Stimulated activated CD8-positive, alpha-beta memory T cell treated with anti-CD3 and anti-CD28 coated beads, Interleukin-15, amount 100 ng/mL, for 24 hours (primary cell): ENCODE results near the gene CISH.

Experiments used
- DNase-seq: peaks from one replicate; pipeline ENCODE4 v3.0.0-alpha.2; 2020; ENCODE audit warnings: low read depth

The CISH gene

GRCh38 chr3:50637011-50637410 is 25.4 kb upstream of the CISH start:
- no peak for DNase-seq

DNA sequence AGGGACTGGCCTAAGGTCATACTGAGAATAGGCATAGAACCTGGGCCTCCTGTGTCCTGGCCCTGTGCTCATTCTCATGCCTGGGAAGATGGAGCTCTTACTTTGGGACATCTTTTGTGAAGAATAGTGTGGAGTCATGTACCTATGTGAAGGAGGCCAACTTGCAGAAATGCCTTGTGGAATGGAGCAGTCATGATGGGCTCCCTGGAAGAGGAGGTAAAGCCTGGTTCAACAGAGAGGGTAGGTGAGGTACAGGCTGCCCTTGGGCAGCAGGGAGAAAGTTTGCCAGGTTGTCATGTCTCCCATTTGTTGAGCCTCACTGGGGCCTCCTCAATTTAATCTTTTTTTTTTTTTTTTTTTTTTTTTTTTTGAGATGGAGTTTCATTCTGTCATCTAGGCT is 23.5 kb upstream of the CISH start:
- DNase-seq = no peak

DNA sequence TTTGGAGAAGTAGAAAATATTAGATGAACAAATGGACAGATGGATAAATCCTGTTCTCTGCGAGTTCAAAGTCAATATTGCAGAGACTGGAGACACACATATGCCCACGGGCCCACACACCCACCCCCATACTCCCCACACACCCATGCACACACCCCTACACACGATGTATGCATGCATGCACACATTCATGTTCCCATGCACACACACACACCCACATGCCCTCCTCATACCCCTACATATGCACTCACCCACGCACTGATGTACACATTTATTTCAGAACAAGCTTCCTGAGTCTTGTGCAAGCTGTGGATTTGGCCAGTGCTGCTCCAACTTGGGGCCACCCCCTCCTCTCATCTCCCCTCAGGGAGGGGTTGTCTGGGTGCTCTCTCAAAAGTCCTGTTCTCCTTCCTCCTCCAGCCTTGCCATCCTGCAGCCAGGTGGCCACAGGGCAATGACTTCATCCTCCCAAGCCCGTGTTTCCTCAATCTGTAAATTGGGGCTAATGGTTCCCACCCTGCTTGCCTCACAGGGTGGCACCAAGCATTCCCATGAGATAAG is 21.7 kb upstream of the CISH start:
- no peak for DNase-seq

DNA sequence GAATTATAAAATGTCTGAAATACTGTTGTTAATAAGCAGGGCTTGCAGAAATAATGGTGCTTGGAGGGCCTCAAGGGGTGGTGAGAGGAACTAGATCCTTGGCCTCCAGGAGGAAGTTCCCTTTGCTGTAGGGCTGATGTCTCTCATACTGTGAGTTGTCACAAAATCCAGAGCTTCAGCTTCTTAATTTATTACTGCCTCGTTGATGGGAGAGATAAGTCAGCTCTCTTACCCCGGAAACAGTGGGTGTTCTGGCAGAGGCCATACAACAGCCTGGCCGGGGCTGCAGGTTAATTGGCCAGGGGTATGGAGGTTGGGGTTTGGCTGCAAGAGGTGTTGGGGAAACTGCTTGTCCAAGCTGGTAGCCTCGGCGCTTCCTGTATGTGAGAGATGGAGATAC is 20.9 kb upstream of the CISH start:
- DNase-seq = no peak

GRCh38 chr3:50630877-50631276 is 19.3 kb upstream of the CISH start:
- no peak for DNase-seq

DNA sequence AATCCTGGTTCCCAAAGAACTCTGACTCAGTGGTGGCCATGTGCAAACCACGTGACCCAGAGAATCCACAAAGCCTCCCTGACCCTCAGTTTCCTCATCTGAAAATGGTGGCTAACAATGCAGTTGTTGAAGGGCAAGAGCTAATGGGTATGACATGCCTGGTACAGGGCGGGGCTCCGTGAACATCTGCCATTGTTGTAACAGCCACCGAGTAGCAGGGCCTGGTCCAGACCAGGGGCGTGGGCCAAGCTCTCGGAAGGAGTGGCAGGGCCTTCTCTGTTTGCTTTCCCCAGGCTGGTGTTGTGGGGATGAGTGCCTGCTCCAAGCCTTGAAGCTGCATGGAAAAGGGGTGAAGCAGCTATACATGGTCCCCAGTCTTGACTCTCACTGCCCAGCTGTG is 18.8 kb upstream of the CISH start:
- DNase-seq = no peak

DNA sequence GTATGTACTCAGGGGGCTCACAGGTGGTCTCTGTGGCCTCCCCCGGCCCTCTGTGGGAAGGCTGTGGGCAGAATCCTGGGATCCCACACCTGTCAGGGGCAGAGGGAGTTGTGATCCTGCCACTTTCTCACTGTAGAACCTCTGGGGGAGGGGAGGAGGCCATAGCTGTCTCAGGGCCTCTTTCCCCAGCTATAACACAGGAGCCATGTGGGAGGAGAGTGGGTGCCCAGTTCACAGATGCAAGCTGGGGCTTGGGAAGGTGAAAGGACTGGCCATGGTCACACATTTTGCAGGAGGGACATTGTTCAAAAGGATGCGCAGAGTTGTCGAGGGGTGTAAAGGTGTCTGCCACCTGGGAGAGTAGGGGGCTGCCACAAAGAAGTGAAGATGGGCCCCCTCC is 17.0 kb upstream of the CISH start:
- DNase-seq = no peak

DNA sequence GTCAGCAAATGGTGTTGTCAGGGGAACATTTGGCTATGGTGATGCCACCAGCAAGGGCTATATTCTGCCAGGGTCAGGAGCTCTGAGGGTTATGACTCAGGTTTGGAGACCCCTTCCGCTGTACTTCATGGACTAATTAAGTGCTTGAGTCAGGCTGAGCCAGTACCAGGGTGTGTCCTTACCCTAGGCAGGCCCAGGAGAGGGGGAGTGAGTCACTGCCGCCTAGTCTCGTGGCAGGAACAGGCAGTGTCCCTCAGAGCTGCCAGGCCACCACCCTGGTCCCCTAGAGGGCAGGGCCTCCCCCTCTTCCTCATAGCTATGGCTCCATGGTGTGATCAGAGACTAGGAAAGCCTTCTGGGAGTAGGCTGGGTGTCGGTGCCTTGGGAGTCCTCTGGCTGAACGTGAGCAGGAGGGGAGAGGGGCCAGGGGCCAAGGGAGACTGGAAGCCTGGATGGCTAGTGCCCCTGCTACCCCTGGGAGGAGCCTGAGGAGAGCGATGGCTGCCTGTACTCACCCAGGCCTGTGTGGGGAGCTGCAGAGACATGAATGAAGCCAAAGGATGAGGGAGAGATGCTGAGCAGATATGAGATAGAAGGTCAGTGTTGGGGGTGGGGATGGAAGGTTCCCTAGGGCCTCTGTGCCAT is 16.0 kb upstream of the CISH start:
- DNase-seq = no peak

DNA sequence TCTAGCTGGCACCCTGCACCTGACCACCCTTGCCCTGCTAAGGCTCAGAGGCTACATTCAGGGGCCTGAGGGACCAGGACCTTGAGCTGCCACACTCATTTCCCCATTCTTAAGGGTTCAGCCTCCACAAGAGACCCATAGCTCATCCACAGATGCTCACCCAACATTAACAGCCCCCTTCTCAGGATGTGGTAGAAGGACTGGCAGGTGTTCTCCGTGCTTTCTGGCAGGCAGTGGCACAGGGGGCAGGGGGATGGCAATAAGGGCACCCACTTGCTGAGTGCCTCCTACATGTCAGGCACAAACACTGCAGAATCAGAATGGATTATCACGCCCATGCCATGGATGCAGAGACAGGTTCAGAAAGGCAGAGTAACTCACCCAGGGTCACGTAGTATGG is 14.8 kb upstream of the CISH start:
- DNase-seq = no peak

DNA sequence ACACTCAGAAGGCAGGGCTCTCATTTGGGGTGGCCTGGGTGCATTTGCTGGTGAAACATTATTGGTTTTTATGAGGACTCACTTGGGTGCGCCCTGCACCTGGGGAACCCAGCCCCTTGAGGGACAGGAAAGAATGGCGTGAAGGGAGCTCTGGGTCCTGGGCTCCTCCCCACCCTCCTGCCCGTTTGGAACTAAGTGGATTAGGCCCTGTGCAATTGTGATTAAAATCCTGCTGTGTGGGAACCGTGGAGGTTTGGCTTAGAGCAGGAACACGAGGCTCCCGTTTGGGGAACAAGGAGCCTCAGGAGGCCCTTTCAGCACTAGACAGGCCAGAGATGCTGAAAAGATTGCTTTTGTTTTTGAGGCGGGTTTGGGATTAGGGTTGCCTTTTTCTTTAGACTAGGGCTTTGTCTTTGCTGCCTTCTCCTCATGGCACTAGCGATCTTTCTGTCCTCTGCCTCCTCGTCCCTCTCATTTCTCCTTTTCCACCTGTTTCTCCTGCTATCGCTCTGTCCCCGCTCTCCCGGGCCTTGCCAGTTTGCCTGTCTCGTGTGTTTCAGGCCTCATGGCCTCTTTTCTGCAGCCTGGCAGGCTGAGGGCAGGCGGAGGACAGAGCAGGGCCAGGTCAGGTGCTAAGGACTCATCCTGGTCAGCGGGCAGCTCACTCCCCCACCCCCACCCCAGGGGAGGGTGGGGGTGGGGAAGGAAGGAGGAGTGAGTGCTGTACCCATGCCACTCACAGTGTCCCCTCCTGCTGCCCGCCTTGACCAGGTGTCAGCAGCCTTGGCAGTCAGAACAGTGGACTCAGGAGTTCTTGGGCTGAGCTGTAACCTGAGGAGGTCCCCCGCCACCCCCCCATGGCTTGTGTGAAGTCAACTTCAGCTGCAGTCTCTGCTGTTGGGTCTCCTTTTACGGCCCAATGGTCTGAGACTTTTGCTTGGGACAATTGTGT is 13.9 kb upstream of the CISH start:
- DNase-seq = no peak

- no peak for DNase-seq
Observed at GRCh38 chr3:50624634-50625033, 13.1 kb upstream of the CISH start.

DNA sequence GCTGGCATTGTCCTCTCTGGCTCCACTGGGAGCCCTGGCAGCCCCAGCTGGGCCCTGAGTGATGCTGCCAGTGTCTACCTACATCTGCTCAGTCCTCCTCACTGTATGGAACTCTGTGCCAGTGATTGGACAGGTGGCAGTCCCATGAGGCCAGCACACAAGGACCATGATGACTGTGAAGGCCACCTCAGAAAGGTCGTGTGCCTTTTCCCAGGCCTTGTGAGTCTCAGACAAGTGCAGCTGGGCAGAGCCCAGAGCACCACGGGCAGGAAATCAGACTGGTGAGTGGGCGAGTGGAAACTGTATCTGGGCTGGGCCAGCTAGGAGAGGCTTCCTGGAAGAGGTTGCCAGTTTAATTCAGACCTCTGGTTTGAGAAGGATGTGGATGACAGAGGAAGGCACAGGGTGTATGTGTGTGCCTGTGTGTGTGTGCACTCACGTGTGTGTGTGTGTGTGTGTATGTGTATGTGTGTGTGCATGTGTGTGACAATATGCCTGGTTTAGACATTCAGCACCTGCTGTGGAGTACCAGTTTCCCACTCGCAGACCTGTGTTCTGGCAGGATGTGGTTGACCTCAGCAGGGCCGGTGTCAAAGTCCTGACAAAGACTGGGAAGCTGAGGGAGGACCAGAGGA is 12.4 kb upstream of the CISH start:
- DNase-seq = no peak

DNA sequence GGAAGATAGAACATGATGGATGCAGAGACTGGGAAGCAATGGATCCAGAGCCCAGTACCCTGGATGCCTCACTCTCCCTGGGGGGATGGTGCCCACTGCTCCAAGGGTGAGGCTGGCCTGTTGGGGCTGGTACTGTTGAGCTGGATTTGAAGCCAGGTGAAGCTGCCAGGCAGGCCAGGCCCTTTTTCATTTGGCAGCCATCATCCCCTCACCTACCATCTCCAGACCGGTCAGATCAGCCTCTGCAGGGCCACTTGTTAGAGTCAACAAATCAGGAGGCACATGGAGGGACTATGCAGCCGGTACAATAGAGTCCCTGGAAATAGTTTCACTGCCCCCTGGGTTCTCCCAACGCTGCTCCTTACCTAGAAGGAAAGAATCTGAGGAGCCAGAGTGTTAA is 11.3 kb upstream of the CISH start:
- no peak for DNase-seq

DNA sequence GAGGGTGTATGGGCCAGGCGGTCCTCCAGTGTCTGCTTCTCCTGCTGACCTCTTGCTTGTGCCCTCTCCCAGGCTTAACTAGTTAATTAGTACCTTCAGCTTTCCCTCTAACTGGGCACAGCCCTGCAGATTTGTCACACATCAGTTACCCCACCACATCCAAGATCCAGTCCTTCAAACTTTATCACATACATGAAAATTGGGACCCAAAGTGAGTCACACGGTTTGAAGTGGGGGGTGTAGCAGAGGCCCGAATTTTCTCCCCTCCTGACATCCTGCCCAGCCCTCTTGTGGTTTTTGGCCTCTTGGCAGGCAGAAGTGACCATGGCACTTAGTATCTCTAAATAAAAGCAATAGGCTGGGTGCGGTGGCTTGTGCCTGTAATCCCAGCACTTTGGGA is 9.2 kb upstream of the CISH start:
- DNase-seq = no peak

- DNase-seq = no peak
Observed at GRCh38 chr3:50620420-50620819, 8.8 kb upstream of the CISH start.

- DNase-seq = no peak
Observed at GRCh38 chr3:50617911-50618481, 6.4 kb upstream of the CISH start.

DNA sequence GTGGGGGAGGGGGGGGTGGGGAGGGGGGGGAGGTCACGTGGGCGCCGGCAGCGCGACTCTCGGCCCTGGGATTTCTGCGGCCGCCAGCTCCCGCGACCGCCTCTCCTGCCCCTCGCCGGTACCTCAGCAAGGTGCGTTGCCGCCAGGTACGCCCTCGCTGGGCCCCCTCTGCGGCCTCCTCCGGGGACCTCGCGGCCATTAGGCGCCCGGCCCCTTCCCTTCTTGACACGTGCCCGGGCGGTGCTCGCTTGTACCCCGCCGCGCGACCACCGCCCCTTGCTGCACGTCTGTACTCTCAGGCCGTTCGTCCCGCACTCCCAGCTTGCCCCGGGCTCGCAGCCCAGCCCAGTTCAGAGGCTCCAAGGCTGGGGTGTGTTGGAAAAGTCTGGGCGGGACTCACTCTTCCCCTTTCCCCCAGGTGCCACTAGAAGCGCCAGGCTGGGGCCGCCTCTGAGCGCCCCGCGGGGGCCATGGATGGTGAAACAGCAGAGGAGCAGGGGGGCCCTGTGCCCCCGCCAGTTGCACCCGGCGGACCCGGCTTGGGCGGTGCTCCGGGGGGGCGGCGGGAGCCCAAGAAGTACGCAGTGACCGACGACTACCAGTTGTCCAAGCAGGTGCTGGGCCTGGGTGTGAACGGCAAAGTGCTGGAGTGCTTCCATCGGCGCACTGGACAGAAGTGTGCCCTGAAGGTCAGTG is 5.7 kb upstream of the CISH start, which contains the start of gene MAPKAPK3:
MAPKAPK3 (plus strand) TSS at position 56 of the 696 bp plus-strand sequence; CDS start at position 471, 415 bp downstream.
- DNase-seq = peak; percentile 27

DNA sequence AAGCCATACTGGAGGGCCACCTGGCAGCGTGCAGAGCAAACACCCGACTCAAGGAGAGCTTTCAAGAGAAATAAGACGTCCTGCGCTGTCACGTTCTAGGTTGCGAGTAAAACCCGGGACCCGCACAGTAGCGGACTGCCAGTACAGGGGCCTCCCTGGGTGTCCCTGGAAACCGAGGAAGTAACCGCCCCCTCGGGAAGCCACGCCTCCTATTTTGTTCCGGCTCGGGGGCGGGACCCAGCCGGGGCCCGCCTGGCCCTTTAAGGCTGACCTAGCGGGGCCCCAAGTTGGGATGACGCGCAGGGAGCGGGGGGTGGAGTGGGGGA is 5.2 kb upstream of the CISH start:
- peak; percentile 87 for DNase-seq

DNA sequence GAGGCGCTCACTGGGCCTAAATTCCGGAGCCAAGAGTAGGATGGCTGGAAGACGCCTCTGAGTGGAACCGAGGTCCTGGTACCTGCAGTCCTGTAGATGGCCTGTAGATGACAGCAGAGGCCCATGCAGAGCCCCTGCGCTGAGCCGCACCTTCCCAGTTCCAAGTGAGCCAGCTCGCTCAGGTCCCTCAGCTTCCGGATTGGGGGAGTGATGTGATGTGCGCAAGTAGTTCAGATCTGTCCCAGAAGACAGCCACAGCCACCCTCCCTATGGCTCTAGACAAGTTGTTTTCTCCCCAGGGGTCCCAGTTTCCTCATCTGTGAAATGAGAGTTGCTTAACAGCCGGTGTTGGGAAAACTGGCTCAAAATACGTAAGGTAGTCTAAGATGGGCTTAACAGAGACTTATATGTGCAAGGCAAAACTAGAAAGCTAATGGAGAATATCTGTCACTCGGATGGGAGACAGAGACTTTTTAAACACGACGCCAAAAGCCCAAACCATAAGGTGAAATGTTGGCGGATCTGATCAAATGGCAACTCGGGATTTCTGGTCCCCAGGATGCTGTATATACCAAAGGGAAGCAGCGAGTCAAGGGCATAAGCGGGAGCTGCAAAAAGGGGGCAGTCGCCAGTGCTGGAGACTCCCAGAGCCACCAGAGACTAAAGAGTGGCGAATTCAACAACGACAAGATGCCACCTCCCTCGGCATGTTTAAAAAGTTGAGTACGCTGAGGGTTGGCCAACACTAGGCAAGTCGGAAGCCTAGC is 4.6 kb upstream of the CISH start:
- DNase-seq = no peak

DNA sequence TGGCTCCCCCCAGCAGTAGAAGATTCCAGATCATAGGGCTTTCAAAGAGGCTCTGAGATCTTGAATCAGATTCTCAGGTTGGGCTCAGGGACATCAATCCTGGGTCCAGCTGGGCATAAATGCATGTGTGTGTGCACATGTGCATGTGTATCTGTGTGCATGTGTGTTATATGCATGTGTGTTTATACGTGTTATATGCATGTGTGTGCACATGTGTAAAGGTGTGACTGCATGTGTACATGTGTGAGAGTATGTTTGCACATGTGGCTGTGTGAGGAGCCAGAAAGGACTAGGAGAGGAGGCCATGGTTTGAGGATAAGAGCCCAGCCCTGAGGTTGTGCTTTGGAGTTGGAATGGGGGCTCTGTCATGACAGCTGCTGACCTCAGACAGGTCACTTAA is 3.6 kb upstream of the CISH start:
- DNase-seq = no peak
